Pancreas (tissue), 10 donors: ENCODE data around the gene MAN1A1. TPM values are rescaled to one million over a fixed set of nuclear protein-coding genes. Genes with fewer than 3 reads are reported as not detected.

Experiments used
- ATAC-seq, 4 donors: fragments of 200-7000 bp; cut with Tn5 transposase; one replicate each; pipeline versions ENCODE4 v1.8.0 to v1.9.1; 2020; ENCODE audit warnings: mild to moderate bottlenecking in 4 of 4, moderate library complexity in 4 of 4
- DNase-seq, 6 donors: peaks; one replicate each; pipeline ENCODE4 v3.0.0-alpha.2; 2020
- FAIRE-seq: peaks from 2 replicates; lab custom pipeline; 2012; peaks lifted over from hg19 to GRCh38; lab: Jason Lieb, UNC
- H3K27ac ChIP-seq, 4 donors: fragments of 200-600 bp; sonication (generic); 1 replicate in 3 of 4; 2 replicates in 1 of 4; pipeline versions ENCODE4 v1.5.0 to v1.8.0; 2020
- H3K27me3 ChIP-seq, 4 donors: fragments of 200-600 bp; one replicate each; pipeline ENCODE4 v1.8.0; 2021
- H3K36me3 ChIP-seq, 3 donors: fragments of 200-600 bp; sonication (generic) in 1 of 3; one replicate each; pipeline versions ENCODE4 v1.5.0 to v1.8.0; 2020 to 2021
- H3K4me1 ChIP-seq, 3 donors: fragments of 200-600 bp; one replicate each; pipeline ENCODE4 v1.8.0; 2021
- H3K4me3 ChIP-seq, 4 donors: fragments of 200-600 bp; sonication (generic) in 2 of 4; one replicate each; pipeline versions ENCODE4 v1.5.0 to v1.8.0; 2020 to 2021
- H3K9me3 ChIP-seq, 4 donors: fragments of 200-600 bp; one replicate each; pipeline ENCODE4 v1.8.0; 2021
- CTCF ChIP-seq, 4 donors: fragments of 200-600 bp; sonication (generic) in 3 of 4; IDR thresholded peaks; one replicate each; pipeline versions ENCODE4 v1.5.0 to v1.8.0; 2021; ENCODE audit warnings: antibody characterized with exemption in 4 of 4
- WGBS, 2 donors: extraction: QIAGEN DNeasy Blood & Tissue Kit; methylation state at CpG; one replicate each; pipeline ENCODE4 v1.1.7; 2013; 5-methylcytosine and 5-hydroxymethylcytosine counted together
- intact Hi-C, 3 donors: fragments of 100-400 bp; cut with DNase I; formaldehyde crosslinking; loops; one replicate each; pipeline versions ENCODE4 v1.11.1 to v1.14.2; 2022
- polyA plus RNA-seq, 2 donors: library from polyadenylated mRNA; stranded (reverse); fragments of 200-250 nt; gene quantifications; one replicate each; pipeline ENCODE4 v1.2.3, GENCODE V29; 2013
- total RNA-seq, 6 donors: library from RNA; stranded (reverse); fragmentation: NEBNext Ultra II Directional in 4 of 6; extraction: Animal tissue kit (Norgen Biotek cat#: 25700) in 4 of 6; gene quantifications; one replicate each; pipeline versions ENCODE4 v1.2.1 to v1.2.4, GENCODE V29; 2021 to 2023
- donor health status: healthy with polysubstance abuse.
- donor health status: DM: no; HTN: no; CAD: no; lungs with moderate emphysema.
- donor health status: DM: no; HTN: no; CAD: no.
- donor health status: control.
- donor health status: control.
- donor health status: Bipolar disorder and iron deficiency.
- donor health status: DM: yes; HTN: yes; CAD: no.
- donor health status: DM: no; HTN: no; CAD: no.
- donor health status: DM: no; HTN: no; CAD: no.
- donor health status: DM: yes; HTN: yes; CAD: no.

The MAN1A1 gene
- total and polyA plus RNA-seq, 8 donors, result 11.7 to 86.1 (median 30.7) TPM

- ATAC-seq, result peak in 1 of 4 donors; percentile 22
- no peak for DNase-seq
- H3K4me1 ChIP-seq, result peaks cover 0 to 26% (median 13%) of the 10 kb centered on the region in 3 donors
- no peaks in the 10 kb centered on the region for H3K9me3 ChIP-seq
- WGBS, 2 donors, result 97 to 100% methylated on average over 2 of the region's 2 CpGs
- no peak for TF ChIP-seq CTCF (IDR thresholded peaks at IDR 0.05)
- intact Hi-C loops, result no loop called here
- no peaks in the 10 kb centered on the region for H3K36me3 ChIP-seq
- no peak for FAIRE-seq
- H3K27me3 ChIP-seq, result no peaks in the 10 kb centered on the region
- H3K4me3 ChIP-seq, result no peak overlapping the region
- H3K27ac ChIP-seq, result no peak overlapping the region
Measured at GRCh38 chr6:119323478-119323877, 26.1 kb downstream of the MAN1A1 start.

- 86 to 89% methylated on average over 5 of the region's 5 CpGs for WGBS, 2 donors
- H3K4me1 ChIP-seq, result peaks cover 0 to 26% (median 13%) of the 10 kb centered on the region in 3 donors
- H3K9me3 ChIP-seq, result no peaks in the 10 kb centered on the region
- intact Hi-C loops, result no loop called here
- no peak for FAIRE-seq
- H3K27ac ChIP-seq, result no peak overlapping the region
- DNase-seq, result no peak
- no peaks in the 10 kb centered on the region for H3K36me3 ChIP-seq
- no peak overlapping the region for H3K4me3 ChIP-seq
- peak in 1 of 4 donors; percentile 15 for ATAC-seq
- H3K27me3 ChIP-seq, result no peaks in the 10 kb centered on the region
- TF ChIP-seq CTCF (IDR thresholded peaks at IDR 0.05), result no peak
Measured at GRCh38 chr6:119322715-119323350, 26.7 kb downstream of the MAN1A1 start.

- intact Hi-C loops, result no loop called here
- H3K36me3 ChIP-seq, result no peaks in the 10 kb centered on the region
- H3K27ac ChIP-seq, result no peak overlapping the region
- no peak overlapping the region for H3K4me3 ChIP-seq
- FAIRE-seq, result no peak
- no peaks in the 10 kb centered on the region for H3K9me3 ChIP-seq
- WGBS, 2 donors, result 97% methylated on average over 2 of the region's 2 CpGs
- TF ChIP-seq CTCF (IDR thresholded peaks at IDR 0.05), result no peak
- DNase-seq, result no peak
- ATAC-seq, result peak in 2 of 4 donors; percentile 15 to 20
- no peaks in the 10 kb centered on the region for H3K27me3 ChIP-seq
- peaks cover 0 to 26% (median 13%) of the 10 kb centered on the region in 3 donors for H3K4me1 ChIP-seq
Measured at GRCh38 chr6:119322034-119322433, 27.5 kb downstream of the MAN1A1 start.

- TF ChIP-seq CTCF (IDR thresholded peaks at IDR 0.05), result no peak
- Histone ChIP-seq H3K4me3 (no peak overlapping the region), H3K4me1 (peaks cover 0 to 21% (median 12%) of the 10 kb centered on the region in 3 donors), H3K27ac (no peak overlapping the region), H3K36me3 (no peaks in the 10 kb centered on the region), H3K9me3 (no peaks in the 10 kb centered on the region), H3K27me3 (no peaks in the 10 kb centered on the region)
- FAIRE-seq (no peak), ATAC-seq (no peak), DNase-seq (no peak)
- intact Hi-C loops, result no loop called here
- 71 to 79% methylated on average over 2 of the region's 2 CpGs for WGBS, 2 donors
Measured at GRCh38 chr6:119319694-119320093, 29.9 kb downstream of the MAN1A1 start.

- Histone ChIP-seq H3K36me3 (no peaks in the 10 kb centered on the region), H3K27ac (no peak overlapping the region), H3K4me1 (peaks cover 0 to 11% (median 8%) of the 10 kb centered on the region in 3 donors), H3K4me3 (no peak overlapping the region), H3K27me3 (no peaks in the 10 kb centered on the region), H3K9me3 (no peaks in the 10 kb centered on the region)
- DNase-seq (no peak), FAIRE-seq (no peak), ATAC-seq (no peak)
- intact Hi-C loops, result no loop called here
- WGBS, 2 donors, result 86 to 100% methylated on average over 1 of the region's 1 CpG
- no peak for TF ChIP-seq CTCF (IDR thresholded peaks at IDR 0.05)
Measured at GRCh38 chr6:119318730-119319129, 30.8 kb downstream of the MAN1A1 start.
